CD4-positive, alpha-beta T cell treated with Interleukin-15 for 4 hours (primary cell): ENCODE results near the gene PELO.

Experiments used
- DNase-seq: peaks from one replicate; pipeline ENCODE4 v3.0.0-alpha.2; 2020; ENCODE audit warnings: low spot score

Gene PELO

DNA sequence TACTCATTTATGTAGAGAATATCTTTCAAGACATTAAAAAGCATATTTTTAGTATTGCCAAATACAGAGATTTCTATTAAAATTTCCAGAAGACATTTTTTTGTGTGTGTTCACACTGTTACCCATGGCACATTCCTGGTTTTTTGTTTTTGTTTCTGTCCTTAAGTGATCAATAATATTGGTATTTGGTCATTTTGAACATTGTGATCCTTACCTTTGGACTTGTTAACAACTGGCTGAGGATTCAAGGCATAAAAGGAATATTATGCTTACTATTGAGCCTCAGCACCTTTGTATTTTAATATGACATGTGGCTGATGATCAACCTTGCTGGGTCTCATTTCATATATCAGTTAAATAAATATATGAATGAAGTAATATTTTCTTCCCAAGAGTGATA lies 41.9 kb downstream of the PELO start:
- no peak for DNase-seq

DNA sequence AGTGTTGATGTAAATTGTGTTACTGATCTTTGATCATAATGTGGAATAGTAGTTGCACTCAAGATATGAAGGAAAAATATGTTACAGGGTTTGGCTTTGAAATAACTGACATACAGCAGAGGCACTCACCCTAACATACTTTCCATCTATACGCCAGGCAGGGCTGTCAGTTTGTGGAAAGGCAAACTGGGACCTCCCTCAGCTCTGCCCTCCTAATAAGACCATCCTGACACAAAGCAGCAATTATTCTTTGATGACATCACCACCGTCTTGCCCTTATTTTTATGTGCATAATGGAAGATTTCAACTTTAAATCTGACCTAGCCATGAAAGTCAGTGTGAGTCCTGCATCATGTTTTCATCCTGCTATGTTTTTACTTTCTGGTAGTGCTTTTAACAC lies 42.9 kb downstream of the PELO start:
- DNase-seq, result no peak

DNA sequence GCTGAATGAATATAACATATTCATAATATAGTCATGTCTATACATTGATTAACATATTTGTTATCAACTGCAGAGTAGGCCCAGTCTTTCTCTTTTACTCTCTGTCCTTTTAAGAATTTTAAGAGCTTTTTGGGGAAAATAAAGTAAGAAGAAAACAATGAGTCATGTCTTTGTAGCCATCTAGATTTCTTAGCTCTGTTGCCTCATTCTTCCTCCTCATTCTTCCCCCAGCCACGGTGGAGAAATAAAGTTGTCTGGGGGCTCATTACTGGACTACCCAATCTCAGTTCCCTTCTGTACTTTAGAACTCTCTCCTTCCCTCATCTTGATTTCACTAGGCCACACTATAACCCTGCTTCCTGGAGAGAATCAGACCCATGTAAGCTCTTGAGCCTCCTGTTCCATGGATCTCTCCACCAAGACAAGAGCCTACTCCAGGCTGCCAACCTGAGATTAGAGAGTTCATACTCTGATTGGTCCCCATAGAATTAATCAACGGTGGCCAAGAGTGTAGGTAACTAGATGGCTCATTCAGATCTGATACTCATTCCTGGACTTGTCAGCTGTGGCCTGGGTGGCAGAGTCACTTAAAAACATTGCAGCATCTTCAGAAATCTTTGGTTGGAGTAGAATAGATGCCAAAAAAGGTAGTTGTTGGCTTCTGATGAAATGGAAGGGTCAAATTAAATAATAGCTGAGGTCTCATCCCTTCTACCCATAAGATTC lies 44.2 kb downstream of the PELO start:
- DNase-seq, result no peak

DNA sequence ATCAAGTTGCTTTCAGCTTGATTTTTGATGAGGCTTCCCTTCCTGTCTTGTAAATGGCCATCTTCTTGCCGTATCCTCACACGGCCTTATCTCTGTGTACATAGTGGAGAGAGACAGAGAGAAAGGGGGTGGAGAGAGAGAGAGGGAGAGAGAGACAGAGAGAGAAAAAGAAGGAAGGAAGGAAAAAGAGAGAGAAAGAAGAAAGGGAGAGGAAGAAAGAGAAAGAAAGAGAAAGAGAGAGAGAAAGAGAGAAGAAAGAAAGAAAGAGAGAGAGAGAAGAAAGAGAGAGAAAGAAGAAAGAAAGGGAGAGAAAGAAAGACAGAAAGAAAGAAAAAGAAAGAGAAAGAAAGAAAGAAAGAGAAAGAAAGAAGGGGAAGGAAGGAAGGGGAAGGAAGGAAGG lies 46.6 kb downstream of the PELO start:
- DNase-seq, result no peak

DNA sequence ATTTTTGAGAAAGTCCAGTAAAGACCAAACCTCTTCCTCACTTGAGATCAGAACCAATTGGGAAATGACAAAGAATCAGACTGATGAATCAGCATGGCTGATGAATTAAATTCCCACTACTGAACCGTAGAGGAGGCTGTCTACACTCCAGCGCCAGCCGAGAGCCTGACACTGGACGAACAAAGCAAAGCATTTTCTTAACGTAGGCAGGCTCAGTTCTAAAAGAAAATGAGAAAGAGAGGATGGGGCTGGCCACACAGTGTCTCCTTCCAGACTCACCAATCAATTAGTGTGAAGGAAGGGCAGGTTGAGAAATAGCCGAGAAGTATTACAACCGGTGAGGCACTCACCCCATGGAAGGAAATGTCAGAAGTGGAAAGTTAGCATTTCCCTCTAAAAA lies 49.4 kb downstream of the PELO start:
- no peak for DNase-seq
